ENCODE measurements around the gene MIB1. TPM values are rescaled to one million over a fixed set of nuclear protein-coding genes. Genes with fewer than 3 reads are reported as not detected.
"Not testable (repeated sequence)": the region's sequence is repeated elsewhere in the genome, so short reads cannot be mapped to it uniquely, and the experiment has no call there.

The MIB1 gene
- 88.3 and 95.2 TPM in 2 replicates for total RNA-seq
- polyA plus RNA-seq (2012) = 13.6 TPM

DNA sequence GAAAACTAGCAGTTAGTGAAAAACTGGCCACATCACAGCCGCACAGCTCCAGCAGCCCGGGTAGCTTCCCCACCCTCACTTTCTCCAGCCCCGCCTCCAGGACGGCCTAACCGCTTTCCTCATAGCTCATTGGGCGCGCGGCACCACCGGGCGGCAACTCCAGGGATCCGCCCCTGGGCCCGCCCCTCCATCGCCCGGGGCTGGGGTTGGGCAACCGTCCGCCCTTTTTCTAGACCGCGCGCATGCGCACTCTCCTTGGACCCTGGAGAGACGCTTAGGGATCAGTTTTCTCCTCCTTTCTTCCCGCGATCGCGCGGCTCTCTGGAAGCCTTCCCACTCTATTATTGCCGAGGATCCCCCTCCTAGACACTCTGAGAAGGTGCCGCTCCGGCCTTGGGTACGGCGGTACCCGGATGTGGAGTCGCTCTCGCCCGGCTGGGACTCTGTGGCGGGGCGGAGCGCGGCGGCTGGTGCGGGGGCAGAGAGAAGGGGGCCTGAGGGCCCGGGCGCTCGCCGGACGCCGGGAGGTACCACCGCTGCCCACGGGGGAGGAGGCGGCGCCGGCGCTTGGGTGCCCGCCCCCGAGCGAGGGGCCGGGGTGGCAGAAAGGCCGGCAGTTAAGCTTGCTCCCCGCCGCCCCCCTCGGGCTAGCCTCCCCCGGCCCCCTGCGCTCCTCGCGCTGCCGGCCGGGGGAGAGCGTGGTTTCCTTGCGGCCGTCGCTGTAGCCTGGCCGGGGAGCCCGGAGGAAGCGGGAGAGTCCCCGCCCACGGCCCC, at the start of gene MIB1:
TSS of gene MIB1 (plus strand) at position 255 of the 774 bp plus-strand sequence. CDS start 792 bp downstream, outside the sequence.
- peak; percentile 99 for DNase-seq (ENCODE audit: low read depth)

DNA sequence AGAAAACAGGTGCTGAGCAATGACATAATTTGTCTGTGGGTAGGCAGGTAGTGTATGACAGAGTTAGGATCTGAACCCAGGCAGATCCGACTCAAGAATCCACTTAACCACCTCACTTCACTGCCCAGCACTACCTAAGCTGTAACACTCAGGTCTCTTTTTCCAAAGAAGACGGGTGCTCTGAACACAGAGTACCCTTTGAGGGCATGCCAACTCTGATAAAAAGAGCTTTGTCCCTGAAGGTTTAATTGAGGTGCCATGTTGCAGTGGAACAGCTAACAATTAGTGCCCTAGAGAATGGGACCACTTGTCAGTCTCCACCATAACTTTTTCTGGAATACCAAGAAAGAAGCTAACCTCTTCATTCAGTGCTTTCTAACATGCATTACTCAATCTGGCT, 47.3 kb upstream of the MIB1 start:
- DNase-seq (ENCODE audit: low read depth) = no peak

DNA sequence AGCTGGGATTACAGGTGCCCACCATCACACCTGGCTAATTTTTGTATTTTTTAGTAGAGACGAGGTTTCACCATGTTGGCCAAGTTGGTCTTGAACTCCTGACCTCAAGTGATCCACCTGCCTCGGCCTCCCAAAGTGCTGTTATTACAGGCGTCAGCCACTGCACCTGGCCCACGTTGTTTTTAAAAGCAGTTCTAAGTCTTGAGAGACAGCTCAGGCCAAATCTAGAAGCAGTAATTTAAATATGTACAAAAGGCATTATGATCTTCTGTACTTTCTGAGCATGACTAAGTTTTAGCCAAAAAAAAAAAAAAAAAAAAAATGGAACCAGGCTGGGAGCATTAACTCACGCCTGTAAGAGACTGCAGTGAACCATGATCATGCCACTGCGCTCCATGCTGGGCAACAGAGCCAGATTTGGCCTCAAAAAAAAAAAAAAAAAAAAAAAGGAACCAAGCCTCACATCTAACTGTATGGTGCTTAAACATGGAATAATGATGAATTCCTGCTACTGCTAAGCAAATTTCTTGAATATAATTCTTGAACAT, 40.0 kb upstream of the MIB1 start:
- no peak for DNase-seq (ENCODE audit: low read depth)

- DNase-seq (ENCODE audit: low read depth) = no peak
Measured at GRCh38 chr18:21701621-21702020, 39.0 kb upstream of the MIB1 start.

- no peak for DNase-seq (ENCODE audit: low read depth)
Measured at GRCh38 chr18:21702602-21703001, 38.0 kb upstream of the MIB1 start.

GRCh38 chr18:21703241-21703820, 37.3 kb upstream of the MIB1 start:
- no peak for DNase-seq (ENCODE audit: low read depth)

DNA sequence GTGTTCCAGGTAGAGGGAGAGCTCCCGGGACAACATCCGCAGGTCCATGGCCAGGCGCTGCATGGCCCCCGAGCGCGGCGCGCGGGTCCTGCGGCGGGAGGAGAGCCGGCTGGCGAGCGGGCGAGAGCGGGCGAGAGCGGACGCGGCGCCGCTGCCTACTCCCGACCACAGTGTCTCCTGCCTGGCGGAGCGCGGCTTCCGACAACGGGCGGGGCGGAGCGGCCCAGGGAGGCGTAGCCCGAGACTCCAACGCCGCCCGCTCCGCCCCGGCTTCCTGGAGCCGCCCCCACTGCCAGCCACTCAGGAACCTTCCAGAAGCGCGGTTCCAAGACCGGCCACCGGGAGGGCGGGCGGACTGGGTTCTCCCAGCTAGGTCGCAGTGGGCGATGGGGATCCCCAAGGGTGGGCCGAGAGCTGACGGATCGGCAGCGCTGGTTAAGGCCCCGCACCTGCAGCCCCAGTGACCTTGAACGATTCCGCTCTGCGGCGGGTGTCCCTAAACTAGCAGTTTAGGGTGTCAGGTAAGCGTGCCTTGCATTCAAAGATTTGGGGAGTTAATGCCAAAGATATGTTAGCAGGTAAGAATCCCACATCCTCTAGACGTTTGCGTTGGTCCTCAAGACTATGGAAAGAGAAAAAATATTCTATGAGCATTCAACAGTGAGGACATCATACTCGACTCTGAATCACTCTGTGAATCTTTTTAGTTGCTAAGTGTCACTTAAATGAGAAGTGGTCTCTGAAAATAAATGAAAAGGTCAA, 35.8 kb upstream of the MIB1 start, which contains the start of gene ABHD3:
TSS of gene ABHD3 (minus strand) at position 172 of the 762 bp plus-strand sequence. CDS start at position 63, 109 bp downstream.
- peak; percentile 93 for DNase-seq (ENCODE audit: low read depth)

GRCh38 chr18:21706386-21706865, 34.2 kb upstream of the MIB1 start:
- no peak for DNase-seq (ENCODE audit: low read depth)

- DNase-seq (ENCODE audit: low read depth) = not testable (repeated sequence)
Measured at GRCh38 chr18:21707130-21707529, 33.5 kb upstream of the MIB1 start.

DNA sequence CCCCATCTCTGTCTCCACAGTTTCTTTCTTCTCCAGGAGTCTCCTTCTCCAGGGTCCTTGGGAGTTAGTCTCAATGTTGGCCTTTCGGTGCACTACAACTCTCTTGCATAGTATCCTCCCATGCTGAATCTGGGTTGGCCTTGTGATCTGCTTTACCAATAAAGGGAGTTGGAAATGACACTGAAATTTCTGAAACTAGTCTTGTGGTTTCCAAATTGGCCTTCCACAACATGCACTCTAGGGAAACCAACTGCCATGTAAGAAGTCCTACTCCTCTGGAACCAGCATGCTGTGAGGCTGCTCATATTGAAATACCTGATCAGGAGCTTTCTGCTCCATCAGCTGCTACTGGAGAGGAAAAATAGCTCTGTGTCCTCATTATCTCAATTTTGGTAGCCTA, 26.1 kb upstream of the MIB1 start:
- no peak for DNase-seq (ENCODE audit: low read depth)

GRCh38 chr18:21722687-21723086, 17.9 kb upstream of the MIB1 start:
- DNase-seq (ENCODE audit: low read depth) = no peak

- no peak for DNase-seq (ENCODE audit: low read depth)
Measured at GRCh38 chr18:21725201-21725600, 15.4 kb upstream of the MIB1 start.

- no peak for DNase-seq (ENCODE audit: low read depth)
Measured at GRCh38 chr18:21727702-21728101, 12.9 kb upstream of the MIB1 start.

- DNase-seq (ENCODE audit: low read depth) = no peak
Measured at GRCh38 chr18:21733011-21733410, 7.6 kb upstream of the MIB1 start.

DNA sequence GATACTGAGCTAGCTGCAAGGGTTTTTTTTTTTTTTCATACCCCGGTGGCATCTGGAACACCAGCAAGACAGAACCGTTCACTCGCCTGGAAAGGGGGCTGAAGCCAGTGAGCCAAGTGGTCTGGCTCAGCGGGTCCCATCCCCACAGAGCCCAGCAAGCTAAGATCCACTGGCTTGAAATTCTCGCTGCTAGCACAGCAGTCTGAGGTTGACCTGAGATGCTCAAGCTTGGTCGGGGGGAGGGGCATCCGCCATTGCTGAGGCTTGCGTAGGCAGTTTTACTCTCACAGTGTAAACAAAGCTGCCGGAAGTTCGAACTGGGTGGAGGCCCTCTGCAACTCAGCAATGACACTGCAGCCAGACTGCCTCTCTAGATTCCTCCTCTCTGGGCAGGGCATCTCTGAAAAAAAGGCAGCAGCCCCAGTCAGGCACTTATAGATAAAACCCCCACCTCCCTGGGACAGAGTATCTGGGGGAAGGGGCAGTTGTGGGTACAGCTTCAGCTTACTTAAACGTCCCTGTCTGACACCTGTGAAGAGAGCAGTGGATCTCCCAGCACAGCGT, 5.1 kb upstream of the MIB1 start:
- DNase-seq (ENCODE audit: low read depth) = no peak

DNA sequence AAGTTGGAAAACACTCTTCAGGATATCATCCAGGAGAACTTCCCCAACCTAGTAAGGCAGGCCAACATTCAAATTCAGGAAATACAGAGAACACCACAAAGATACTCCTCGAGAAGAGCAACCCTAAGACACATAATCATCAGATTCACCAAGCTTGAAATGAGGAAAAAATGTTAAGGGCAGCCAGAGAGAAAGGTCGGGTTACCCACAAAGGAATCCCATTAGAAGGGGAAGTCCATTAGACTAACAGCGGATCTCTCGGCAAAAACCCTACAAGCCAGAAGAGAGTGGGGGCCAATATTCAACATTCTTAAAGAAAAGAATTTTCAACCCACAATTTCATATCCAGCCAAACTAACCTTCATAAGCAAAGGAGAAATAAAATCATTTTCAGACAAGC, 3.7 kb upstream of the MIB1 start:
- not testable (repeated sequence) for DNase-seq (ENCODE audit: low read depth)

- DNase-seq (ENCODE audit: low read depth) = no peak
Measured at GRCh38 chr18:21739604-21740537, 721 bp upstream of the MIB1 start.

- peak; percentile 80 for DNase-seq (ENCODE audit: low read depth)
Measured at GRCh38 chr18:21741312-21741561, 645 bp downstream of the MIB1 start.

GRCh38 chr18:21741562-21742314, 1.1 kb downstream of the MIB1 start:
- DNase-seq (ENCODE audit: low read depth) = peak; percentile 34

DNA sequence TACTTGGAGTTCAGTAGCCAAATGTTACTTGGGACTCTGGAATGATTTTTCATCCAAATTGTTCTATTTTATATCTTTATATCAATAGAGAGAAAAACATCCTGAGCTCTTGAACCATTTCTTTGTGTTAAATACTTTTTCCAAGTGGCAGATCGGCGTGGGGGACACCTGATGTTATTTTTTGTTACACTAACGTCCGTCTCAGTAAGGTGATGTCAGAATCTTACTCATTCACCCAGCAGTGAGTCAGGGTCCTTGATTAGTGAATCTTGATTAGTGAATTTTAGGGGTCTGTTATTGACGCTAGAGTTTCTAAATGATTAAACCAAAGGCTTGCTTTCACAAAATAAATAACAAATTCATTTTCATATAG, 1.7 kb downstream of the MIB1 start:
- DNase-seq (ENCODE audit: low read depth) = no peak
